Stimulated activated CD4-positive, alpha-beta T cell treated with anti-CD3 and anti-CD28 coated beads, Interleukin-15, amount 100 ng/mL, for 48 hours (primary cell): ENCODE data around the gene CUL1.

ENCODE experiments used
- DNase-seq, 2 donors: peaks; one replicate each; pipeline ENCODE4 v3.0.0-alpha.2; 2020; ENCODE audit warnings: low read depth in 2 of 2

CUL1 gene

GRCh38 chr7:148761499-148762278 is 63.0 kb downstream of the CUL1 start:
- DNase-seq = no peak

- no peak for DNase-seq
Observed at GRCh38 chr7:148763622-148764021, 64.9 kb downstream of the CUL1 start.

GRCh38 chr7:148770004-148770403 is 71.3 kb downstream of the CUL1 start:
- DNase-seq = no peak

- peak; percentile 24 to 31 for DNase-seq
Observed at GRCh38 chr7:148772297-148773089, 73.8 kb downstream of the CUL1 start.

GRCh38 chr7:148773334-148773733 is 74.6 kb downstream of the CUL1 start:
- peak in 1 of 2 donors; percentile 10 for DNase-seq

GRCh38 chr7:148774471-148774870 is 75.8 kb downstream of the CUL1 start:
- DNase-seq = no peak

GRCh38 chr7:148782757-148783456 is 84.2 kb downstream of the CUL1 start:
- DNase-seq = no peak

GRCh38 chr7:148783801-148784527 is 85.3 kb downstream of the CUL1 start:
- no peak for DNase-seq

- DNase-seq = no peak
Observed at GRCh38 chr7:148787571-148788295, 89.0 kb downstream of the CUL1 start.

- DNase-seq = no peak
Observed at GRCh38 chr7:148789220-148789619, 90.5 kb downstream of the CUL1 start.

GRCh38 chr7:148790131-148790726 is 91.5 kb downstream of the CUL1 start:
- DNase-seq = no peak

- no peak for DNase-seq
Observed at GRCh38 chr7:148790850-148791249, 92.1 kb downstream of the CUL1 start.

GRCh38 chr7:148791546-148791945 is 92.8 kb downstream of the CUL1 start:
- no peak for DNase-seq

GRCh38 chr7:148793590-148793989 is 94.9 kb downstream of the CUL1 start:
- DNase-seq = no peak

- no peak for DNase-seq
Observed at GRCh38 chr7:148794476-148794875, 95.8 kb downstream of the CUL1 start.

GRCh38 chr7:148796841-148797240 is 98.1 kb downstream of the CUL1 start:
- DNase-seq = no peak

- DNase-seq = no peak
Observed at GRCh38 chr7:148799893-148800555, 101.3 kb downstream of the CUL1 start.

- DNase-seq = no peak
Observed at GRCh38 chr7:148800677-148801076, 102.0 kb downstream of the CUL1 start.

GRCh38 chr7:148802101-148802493 is 103.4 kb downstream of the CUL1 start:
- no peak for DNase-seq

- no peak for DNase-seq
Observed at GRCh38 chr7:148803094-148803493, 104.4 kb downstream of the CUL1 start.
